GM23248 (cell line): ENCODE measurements around the gene SEMA5B.

ENCODE experiments used
- EZH2 ChIP-seq: fragments of 200-600 bp; sonication (generic); IDR thresholded peaks from 2 replicates; pipeline ENCODE4 v1.6.1; 2018; ENCODE audit warnings: antibody characterized with exemption, mild to moderate bottlenecking; ENCODE audit not compliant: insufficient read depth, poor library complexity, severe bottlenecking
- EZH2phosphoT487 ChIP-seq: fragments of 200-600 bp; sonication (generic); IDR thresholded peaks from 2 replicates; pipeline ENCODE4 v1.6.1; 2018; ENCODE audit warnings: antibody characterized with exemption, moderate library complexity, mild to moderate bottlenecking, low read depth; ENCODE audit not compliant: insufficient read depth

DNA sequence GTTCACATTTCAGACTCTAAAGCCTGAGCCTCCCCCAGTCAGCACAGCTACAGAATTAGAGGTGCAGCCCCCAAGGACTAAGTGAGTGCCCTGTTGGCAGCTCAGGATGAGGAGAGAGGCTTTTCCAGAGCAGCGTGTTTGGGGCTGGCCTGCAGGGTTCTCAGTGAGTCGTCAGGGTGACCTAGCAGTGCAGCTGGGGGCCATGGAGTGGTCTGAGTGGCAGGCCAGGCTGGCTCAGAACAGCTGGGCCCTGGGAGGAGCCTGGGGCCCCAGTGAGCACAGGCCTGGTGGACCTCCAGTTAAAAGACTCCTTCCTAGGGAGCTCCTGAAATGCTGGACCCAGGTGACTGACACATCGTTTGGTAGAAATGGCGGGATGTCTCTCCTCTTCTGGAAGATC, 124.4 kb downstream of the SEMA5B start:
- no peak for TF ChIP-seq EZH2
- no peak for TF ChIP-seq EZH2phosphoT487
